Activated CD4-positive, alpha-beta T cell treated with anti-CD3 and anti-CD28 coated beads for 1 hour (primary cell): ENCODE measurements around the gene GNAS-AS1.

Experiments
- DNase-seq: peaks from one replicate; pipeline ENCODE4 v3.0.0-alpha.2; 2020

GNAS-AS1 gene

GRCh38 chr20:58850693-58851174 lies at the start of gene GNAS-AS1:
TSS of gene GNAS-AS1 (minus strand) at chr20:58850902.
- DNase-seq: peak; percentile 68

DNA sequence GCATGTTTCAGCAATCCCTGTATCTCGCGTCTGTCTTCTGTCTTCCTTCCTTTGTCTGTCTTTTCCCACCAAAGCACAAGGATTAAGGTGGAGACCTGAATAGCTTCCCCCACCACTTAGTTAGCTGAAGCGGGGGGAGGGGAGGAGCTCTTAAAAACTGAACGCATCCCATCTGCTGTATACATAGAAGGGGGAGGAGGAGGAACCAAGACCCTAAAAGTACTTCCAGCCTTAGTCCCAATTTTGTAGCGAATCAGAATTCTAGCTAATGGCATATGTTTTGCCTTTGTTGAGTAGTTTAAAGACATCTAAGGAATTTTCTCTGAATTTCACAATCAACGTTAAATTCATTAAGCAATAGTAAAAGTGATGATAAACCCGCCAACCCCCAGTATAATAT lies 49.7 kb upstream of the GNAS-AS1 start:
- DNase-seq: no peak

DNA sequence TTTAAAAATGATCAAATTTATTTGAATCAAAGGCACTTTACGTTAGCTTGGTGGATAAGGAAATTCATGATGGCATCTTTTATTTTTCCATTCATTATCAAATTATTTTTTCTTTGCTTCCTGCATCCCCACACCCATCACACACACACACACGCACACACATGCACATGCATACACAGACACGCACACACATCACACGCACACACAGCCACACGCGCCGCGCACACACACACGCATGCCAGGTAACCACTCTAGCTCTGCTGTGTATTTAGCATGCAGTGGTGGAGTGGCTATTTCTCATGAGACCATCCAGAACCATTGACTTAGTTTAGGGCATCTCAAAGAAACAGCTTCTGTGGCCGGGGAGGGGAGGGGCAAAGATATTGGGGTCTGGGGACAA lies 48.8 kb upstream of the GNAS-AS1 start:
- DNase-seq: no peak

- DNase-seq: no peak
Measured at GRCh38 chr20:58898629-58899408, 48.1 kb upstream of the GNAS-AS1 start.

DNA sequence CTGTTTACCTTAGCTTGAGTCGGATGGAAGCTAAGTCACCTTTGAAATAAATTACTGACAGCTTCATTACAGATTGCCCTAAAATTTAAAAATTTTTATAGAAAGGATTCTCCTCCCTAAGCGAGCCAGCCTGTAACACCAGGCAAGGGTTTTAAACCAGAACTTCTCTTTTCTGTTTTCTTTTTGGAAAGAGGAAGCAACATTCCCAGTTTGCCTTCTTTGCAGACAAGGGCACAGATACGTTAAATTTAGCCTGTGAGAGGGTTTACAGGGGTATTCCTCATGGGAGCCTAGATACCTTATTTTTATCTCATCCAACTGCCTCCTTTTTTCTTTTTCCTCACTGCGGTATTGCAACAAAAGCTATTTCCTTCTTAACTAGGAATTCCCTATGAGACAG lies 46.8 kb upstream of the GNAS-AS1 start:
- DNase-seq: no peak

GRCh38 chr20:58896820-58897219 lies 46.1 kb upstream of the GNAS-AS1 start:
- DNase-seq: no peak

DNA sequence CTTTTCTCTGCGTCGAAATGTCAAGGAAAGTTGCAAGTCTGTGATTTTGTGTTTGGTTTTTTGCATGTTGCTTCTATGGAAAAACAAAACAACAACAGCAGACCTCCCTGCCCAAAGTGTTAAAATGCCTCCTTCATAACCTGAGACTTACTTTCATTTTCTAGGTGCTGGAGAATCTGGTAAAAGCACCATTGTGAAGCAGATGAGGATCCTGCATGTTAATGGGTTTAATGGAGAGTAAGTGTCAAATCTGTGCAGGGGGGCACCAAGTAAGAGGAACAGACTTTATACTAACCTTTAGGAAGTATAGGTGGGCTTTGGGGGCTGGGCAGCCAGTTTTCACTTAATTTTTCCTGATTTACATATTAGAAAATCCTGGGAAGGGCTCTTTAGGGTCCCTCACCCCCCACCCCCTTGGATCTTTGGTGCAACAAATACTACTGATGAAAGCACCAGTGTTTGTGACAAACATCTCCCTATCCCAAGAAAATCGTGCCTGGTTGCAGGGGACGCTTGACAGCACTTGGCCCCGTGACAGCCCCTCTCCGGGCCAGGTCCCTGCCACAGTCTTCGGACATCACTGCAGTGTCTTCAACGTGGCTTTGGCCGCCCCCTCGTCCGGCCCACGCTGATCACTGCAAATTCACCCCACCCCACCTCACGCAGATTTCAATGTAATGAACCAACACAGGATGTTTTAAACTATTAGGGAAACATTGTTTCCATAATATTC lies 44.9 kb upstream of the GNAS-AS1 start:
- no peak for DNase-seq

DNA sequence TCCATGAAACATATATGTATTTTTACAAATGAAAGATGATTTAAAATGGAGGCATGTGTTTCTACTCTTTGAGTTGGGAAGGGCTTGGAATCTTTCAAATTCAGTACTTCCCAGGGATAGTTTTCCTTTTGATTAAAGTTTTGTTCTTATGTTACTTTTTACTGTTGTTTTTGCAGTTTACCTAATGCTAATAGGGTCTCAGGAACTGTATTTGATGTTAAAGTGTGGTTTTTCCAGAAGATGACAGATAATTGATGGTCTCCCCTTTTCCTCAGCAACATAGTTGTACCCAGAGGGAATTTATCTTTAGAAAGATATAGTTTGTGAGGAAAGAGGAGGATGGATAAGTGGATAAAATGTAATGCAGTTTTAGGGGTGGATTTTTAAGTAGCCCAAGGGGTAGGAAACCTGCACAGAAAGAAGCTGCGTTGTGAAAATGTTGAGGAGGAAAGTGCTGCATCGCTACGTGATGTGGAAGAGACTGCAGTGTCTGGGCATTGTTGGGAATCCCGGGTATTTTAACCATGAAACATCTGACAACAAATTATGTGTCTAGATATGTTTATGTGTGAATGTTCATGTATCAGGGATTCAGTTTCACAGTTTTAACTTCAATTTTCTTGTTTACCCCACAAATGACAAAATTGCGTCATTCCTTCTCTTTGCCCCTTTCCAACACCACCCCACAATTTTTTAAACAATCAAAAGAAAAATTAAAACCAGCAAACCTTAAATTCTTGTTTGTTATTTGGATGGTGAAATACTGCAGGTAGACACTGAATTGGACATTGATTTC lies 44.1 kb upstream of the GNAS-AS1 start:
- DNase-seq: no peak

DNA sequence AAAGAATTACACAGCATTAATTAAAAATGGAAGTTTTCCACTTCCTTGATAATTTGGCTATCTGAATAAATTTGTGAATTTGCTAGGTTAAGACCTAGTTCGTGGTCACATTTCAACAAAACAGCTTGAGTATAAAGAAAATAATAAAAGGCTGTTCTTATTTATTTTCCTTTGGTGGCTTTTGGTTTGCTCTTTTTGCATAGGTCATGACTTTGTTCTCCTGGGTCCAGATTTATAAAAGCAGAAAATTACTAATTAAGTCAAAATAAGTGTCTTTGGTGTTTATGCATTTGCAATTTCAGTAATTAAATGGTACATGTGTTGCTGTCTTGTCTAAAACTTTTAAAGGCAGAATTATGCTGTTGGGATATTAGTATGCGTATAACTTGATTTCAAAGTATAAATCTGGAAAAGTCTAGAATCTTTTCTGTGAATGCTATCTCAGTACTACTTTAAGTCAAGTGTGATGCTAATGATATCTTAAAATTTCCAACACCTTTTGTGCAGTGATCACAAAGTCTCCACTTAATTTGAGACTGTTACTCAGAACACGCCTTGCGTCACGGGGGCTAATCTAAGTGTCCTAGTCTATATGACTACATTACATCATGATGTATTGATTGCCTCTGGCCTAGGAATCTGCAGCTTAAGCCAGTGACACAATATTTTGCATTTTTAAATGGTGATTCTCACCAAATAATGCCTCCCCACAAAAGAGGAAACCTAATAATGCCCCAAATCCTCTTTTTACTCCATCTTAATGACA lies 42.8 kb upstream of the GNAS-AS1 start:
- DNase-seq: no peak

DNA sequence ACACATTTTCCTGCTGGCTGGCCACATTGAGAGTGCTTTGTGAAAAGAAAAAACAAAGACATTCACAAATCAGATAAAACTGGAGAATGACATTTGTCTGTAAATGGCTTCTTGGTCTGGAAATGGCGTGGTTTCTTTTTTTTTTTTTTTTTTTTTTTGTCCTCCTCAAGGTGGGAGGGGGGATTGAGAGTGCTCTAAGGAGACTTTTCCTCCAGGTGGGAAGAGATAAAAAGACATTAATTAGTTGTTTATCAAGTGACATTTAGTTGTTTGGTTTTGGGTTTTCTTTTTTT lies 42.2 kb upstream of the GNAS-AS1 start:
- no peak for DNase-seq

DNA sequence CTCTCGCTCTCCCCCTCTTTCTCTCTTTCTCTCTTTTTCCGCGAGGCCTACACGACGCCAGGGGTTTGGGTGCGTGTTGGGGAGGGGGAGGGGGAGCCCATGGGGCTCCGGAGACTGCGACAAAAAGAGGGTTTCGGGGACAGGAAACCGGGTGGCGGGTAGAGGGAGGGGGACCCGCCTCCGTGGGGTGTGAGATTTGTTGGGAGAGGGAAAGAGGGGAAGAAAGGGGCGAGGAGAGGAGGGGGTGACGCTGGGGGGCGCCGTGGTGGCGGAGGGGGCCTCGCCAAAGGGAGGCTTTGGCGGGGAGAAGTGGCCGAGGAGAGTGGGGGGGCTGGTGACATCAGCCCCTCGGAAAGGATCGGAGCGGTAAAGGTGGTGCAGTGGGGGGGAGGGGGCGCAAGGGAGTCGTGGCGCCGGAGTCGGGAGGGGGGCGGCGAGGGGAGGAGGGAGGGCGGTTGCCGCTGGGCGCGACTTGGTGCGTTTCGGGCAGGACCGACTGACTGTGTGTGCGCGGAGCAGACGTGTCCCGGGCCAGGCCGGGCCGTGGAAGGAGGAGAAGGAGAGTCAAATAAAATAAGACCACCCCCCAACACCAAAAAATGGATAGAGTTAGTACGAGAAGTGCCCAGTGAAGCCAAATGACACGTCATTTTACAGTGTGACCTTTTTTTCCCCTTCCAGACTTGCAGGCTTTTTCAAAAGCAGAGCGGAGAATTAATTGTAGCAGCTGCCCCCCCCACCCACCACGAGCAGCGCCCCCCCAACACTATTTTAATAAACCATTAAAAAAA lies 41.6 kb upstream of the GNAS-AS1 start:
- DNase-seq: peak; percentile 59

GRCh38 chr20:58891718-58892140 lies 41.0 kb upstream of the GNAS-AS1 start:
- DNase-seq: peak; percentile 19

DNA sequence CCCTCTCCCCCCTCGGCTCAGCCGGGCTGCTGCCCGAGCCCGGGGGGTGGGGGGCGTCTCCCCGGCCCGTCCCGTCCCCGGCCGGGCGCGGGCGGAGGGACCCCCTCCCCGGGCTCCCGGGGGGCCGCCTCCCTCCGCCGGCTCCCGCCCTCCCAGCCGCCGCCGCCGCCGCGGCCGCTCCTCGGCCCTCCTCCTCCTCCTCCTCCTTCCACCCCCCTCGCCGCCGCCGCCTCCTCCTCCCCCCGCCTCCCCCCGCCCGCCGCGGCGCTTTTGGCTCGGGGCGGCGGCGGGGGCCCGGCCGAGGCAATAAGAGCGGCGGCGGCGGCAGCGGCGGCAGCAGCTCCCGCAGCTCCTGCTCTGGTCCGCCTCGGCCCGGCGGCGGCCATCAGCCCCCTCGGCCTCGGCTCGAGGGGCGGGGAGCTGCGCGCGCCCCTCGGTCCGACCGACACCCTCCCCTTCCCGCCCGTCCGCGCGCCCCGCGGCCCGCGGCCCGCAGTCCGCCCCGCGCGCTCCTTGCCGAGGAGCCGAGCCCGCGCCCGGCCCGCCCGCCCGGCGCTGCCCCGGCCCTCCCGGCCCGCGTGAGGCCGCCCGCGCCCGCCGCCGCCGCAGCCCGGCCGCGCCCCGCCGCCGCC lies 40.5 kb upstream of the GNAS-AS1 start:
- peak; percentile 65 for DNase-seq

- DNase-seq: peak; percentile 57
Measured at GRCh38 chr20:58890518-58891085, 39.9 kb upstream of the GNAS-AS1 start.

GRCh38 chr20:58889798-58890517 lies 39.3 kb upstream of the GNAS-AS1 start:
- DNase-seq: no peak

DNA sequence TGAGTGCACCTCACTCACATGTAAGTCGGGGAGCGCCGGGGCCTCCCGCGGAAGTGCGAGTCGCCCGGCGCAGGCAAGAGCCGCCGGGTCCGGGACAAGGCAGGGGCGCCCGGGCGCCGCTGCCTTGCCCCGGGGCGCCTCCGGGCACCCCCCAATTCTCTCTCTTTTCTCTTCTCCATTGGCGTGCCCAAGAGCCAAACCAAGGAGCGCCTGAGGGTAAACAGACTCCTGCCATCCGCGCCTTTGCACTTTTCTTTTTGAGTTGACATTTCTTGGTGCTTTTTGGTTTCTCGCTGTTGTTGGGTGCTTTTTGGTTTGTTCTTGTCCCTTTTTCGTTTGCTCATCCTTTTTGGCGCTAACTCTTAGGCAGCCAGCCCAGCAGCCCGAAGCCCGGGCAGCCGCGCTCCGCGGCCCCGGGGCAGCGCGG lies 38.6 kb upstream of the GNAS-AS1 start:
- DNase-seq: no peak

- DNase-seq: peak; percentile 79
Measured at GRCh38 chr20:58888521-58889333, 38.0 kb upstream of the GNAS-AS1 start.

DNA sequence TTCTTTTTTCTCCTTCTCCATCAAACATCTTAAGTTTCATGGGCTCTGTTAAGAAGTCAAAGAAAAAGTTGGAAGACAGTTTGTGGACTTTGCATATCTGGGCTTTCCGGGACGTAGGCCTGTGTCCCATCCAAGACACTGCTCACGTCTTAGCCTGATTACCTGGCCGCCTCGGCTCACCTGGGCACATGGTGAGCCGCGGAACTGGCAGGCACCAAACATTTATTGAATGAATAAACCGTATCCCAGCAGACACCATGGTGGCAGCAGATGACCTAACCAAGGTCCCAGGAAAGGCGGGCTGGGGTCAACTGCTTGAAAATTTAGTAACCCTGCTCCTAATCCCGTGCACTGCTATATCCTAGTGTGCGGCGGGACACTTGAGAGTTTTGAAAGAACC lies 37.4 kb upstream of the GNAS-AS1 start:
- DNase-seq: no peak

GRCh38 chr20:58886546-58886945 lies 35.8 kb upstream of the GNAS-AS1 start:
- no peak for DNase-seq
